ENCODE results near the gene GDF2. TPM values are rescaled to one million over a fixed set of nuclear protein-coding genes. Genes with fewer than 3 reads are reported as not detected.

The GDF2 gene
- total and polyA plus RNA-seq, 2 experiments from 2014 or later: not detected

GRCh38 chr10:47357131-47357582, 34.9 kb downstream of the GDF2 start (continued):
- no peak for TF ChIP-seq ZNF462 (CRISPR knock-in tag; IDR thresholded peaks at IDR 0.05)

GRCh38 chr10:47357911-47358310, 35.7 kb downstream of the GDF2 start:
- H3K27ac Mint-ChIP-seq: no peak overlapping the region
- Histone ChIP-seq H3K9me2 (ENCODE audit: insufficient read depth) (no peaks in the 10 kb centered on the region), H4K20me1 (replicated peaks; ENCODE audit: insufficient read depth) (no peaks in the 10 kb centered on the region), H3F3A (replicated peaks; ENCODE audit: low read depth) (no peaks in the 10 kb centered on the region), H3K4me1 (ENCODE audit: insufficient read depth) (no peaks in the 10 kb centered on the region), H3K36me3 (ENCODE audit: insufficient read depth) (no peaks in the 10 kb centered on the region), H3K79me2 (replicated peaks; ENCODE audit: insufficient read depth) (no peaks in the 10 kb centered on the region), H3K4me3 (no peak overlapping the region), H2AFZ (no peak overlapping the region), H3K27ac (ENCODE audit: low read depth) (no peak overlapping the region), H3K4me2 (no peak overlapping the region), H3K27me3 (ENCODE audit: insufficient read depth) (no peaks in the 10 kb centered on the region)
- H3K4me1 Mint-ChIP-seq: no peaks in the 10 kb centered on the region; the same call in 2 of the 3 replicates
- peaks cover 5% of the 10 kb centered on the region for H3K27me3 Mint-ChIP-seq (ENCODE audit: insufficient read depth, low read depth, poor library complexity)
- H3K9me3 Mint-ChIP-seq: no peaks in the 10 kb centered on the region
- no peaks in the 10 kb centered on the region for H3K36me3 Mint-ChIP-seq (ENCODE audit: low read depth)
- H3K4me3 Mint-ChIP-seq: no peak overlapping the region
- DNase-seq (ENCODE audit: low spot score): no peak
- no peak for ATAC-seq
- TF ChIP-seq ETS1 (IDR thresholded peaks at IDR 0.05): no peak
- TF ChIP-seq STAT1 (IDR thresholded peaks at IDR 0.05; ENCODE audit: unreplicated experiment): no peak
- no peak for TF ChIP-seq REST (IDR thresholded peaks at IDR 0.05; ENCODE audit: unreplicated experiment)
- no peak for TF ChIP-seq EZH2phosphoT487 (IDR thresholded peaks at IDR 0.05; ENCODE audit: unreplicated experiment)

All from GM23338 (cell line).